ENCODE measurements around the gene TPD52L1.

Gene TPD52L1

GRCh38 chr6:125169522-125169921 lies 15.9 kb downstream of the TPD52L1 start:
- TF ChIP-seq CTCF (IDR thresholded peaks at IDR 0.05; ENCODE audit: low read depth, low read length, missing control alignments) = no peak
- DNase-seq (ENCODE audit: low read depth) = no peak

GRCh38 chr6:125170376-125170775 lies 16.8 kb downstream of the TPD52L1 start:
- DNase-seq (ENCODE audit: low read depth) = no peak
- TF ChIP-seq CTCF (IDR thresholded peaks at IDR 0.05; ENCODE audit: low read depth, low read length, missing control alignments) = no peak
- H3K4me3 ChIP-seq (ENCODE audit: low read depth, low read length) = no peak overlapping the region

More at GRCh38 chr6:125169522-125169921, 15.9 kb downstream of the TPD52L1 start:
- no peak overlapping the region for H3K4me3 ChIP-seq (ENCODE audit: low read depth, low read length)

- no peak for DNase-seq (ENCODE audit: low read depth)
- TF ChIP-seq CTCF (IDR thresholded peaks at IDR 0.05; ENCODE audit: low read depth, low read length, missing control alignments) = no peak
- no peak overlapping the region for H3K4me3 ChIP-seq (ENCODE audit: low read depth, low read length)
These were observed 19.9 kb downstream of the TPD52L1 start for GRCh38 chr6:125173341-125174095.

GRCh38 chr6:125174626-125175025 lies 21.1 kb downstream of the TPD52L1 start:
- no peak for DNase-seq (ENCODE audit: low read depth)
- TF ChIP-seq CTCF (IDR thresholded peaks at IDR 0.05; ENCODE audit: low read depth, low read length, missing control alignments) = no peak
- H3K4me3 ChIP-seq (ENCODE audit: low read depth, low read length) = no peak overlapping the region

GRCh38 chr6:125175466-125176048 lies 22.0 kb downstream of the TPD52L1 start:
- no peak for DNase-seq (ENCODE audit: low read depth)
- H3K4me3 ChIP-seq (ENCODE audit: low read depth, low read length) = no peak overlapping the region
- no peak for TF ChIP-seq CTCF (IDR thresholded peaks at IDR 0.05; ENCODE audit: low read depth, low read length, missing control alignments)

GRCh38 chr6:125182237-125183008 lies 28.9 kb downstream of the TPD52L1 start:
- no peak overlapping the region for H3K4me3 ChIP-seq (ENCODE audit: low read depth, low read length)
- TF ChIP-seq CTCF (IDR thresholded peaks at IDR 0.05; ENCODE audit: low read depth, low read length, missing control alignments) = no peak
- no peak for DNase-seq (ENCODE audit: low read depth)

All from GM12864 (cell line).